ENCODE results near the gene MYL7.

Gene MYL7

GRCh38 chr7:44153948-44154335, 12.8 kb upstream of the MYL7 start:
- no peak for TF ChIP-seq CTCF (IDR thresholded peaks at IDR 0.05; ENCODE audit: borderline replicate concordance, extremely low read depth, low read length, poor library complexity, severe bottlenecking)
- no peak for TF ChIP-seq EZH2 (IDR thresholded peaks at IDR 0.05; ENCODE audit: borderline replicate concordance, low read depth, low read length, severe bottlenecking)
- ATAC-seq (ENCODE audit: insufficient read depth, low read depth): no peak

GRCh38 chr7:44152971-44153947, 12.1 kb upstream of the MYL7 start:
- H3K27me3 ChIP-seq (ENCODE audit: insufficient read depth, low read length, poor library complexity): no peaks in the 10 kb centered on the region
- no peaks in the 10 kb centered on the region for H4K20me1 ChIP-seq (ENCODE audit: insufficient read depth, low read length)
- no peak overlapping the region for H3K9ac ChIP-seq (ENCODE audit: low read depth, low read length)
- TF ChIP-seq EZH2 (IDR thresholded peaks at IDR 0.05; ENCODE audit: borderline replicate concordance, low read depth, low read length, severe bottlenecking) (no peak), CTCF (IDR thresholded peaks at IDR 0.05; ENCODE audit: borderline replicate concordance, extremely low read depth, low read length, poor library complexity, severe bottlenecking) (peak; percentile 6)
- H3K4me2 ChIP-seq (ENCODE audit: insufficient read depth, low read length): no peak overlapping the region
- DNase-seq: no peak
- H3K9me3 ChIP-seq (ENCODE audit: insufficient read depth, low read length, severe bottlenecking): no peaks in the 10 kb centered on the region
- no peaks in the 10 kb centered on the region for H3K4me1 ChIP-seq (ENCODE audit: insufficient read depth, low read length)
- H3K27ac ChIP-seq (ENCODE audit: low read length): no peak overlapping the region
- ATAC-seq (ENCODE audit: insufficient read depth, low read depth): no peak
- H3K4me3 ChIP-seq (ENCODE audit: low read depth in 1 of 2, low read length in 2 of 2): no peak overlapping the region
- no peaks in the 10 kb centered on the region for H3K79me2 ChIP-seq (ENCODE audit: insufficient read depth, low read length)
- H2AFZ ChIP-seq (ENCODE audit: low read depth, low read length): no peak overlapping the region
- H3K36me3 ChIP-seq (ENCODE audit: insufficient read depth, low read length): no peaks in the 10 kb centered on the region

More at GRCh38 chr7:44153948-44154335, 12.8 kb upstream of the MYL7 start:
- no peaks in the 10 kb centered on the region for H3K4me1 ChIP-seq (ENCODE audit: insufficient read depth, low read length)
- no peaks in the 10 kb centered on the region for H3K36me3 ChIP-seq (ENCODE audit: insufficient read depth, low read length)
- no peaks in the 10 kb centered on the region for H3K27me3 ChIP-seq (ENCODE audit: insufficient read depth, low read length, poor library complexity)
- H3K4me2 ChIP-seq (ENCODE audit: insufficient read depth, low read length): no peak overlapping the region
- H3K27ac ChIP-seq (ENCODE audit: low read length): no peak overlapping the region
- H4K20me1 ChIP-seq (ENCODE audit: insufficient read depth, low read length): no peaks in the 10 kb centered on the region
- no peak overlapping the region for H2AFZ ChIP-seq (ENCODE audit: low read depth, low read length)
- no peaks in the 10 kb centered on the region for H3K79me2 ChIP-seq (ENCODE audit: insufficient read depth, low read length)
- no peak overlapping the region for H3K9ac ChIP-seq (ENCODE audit: low read depth, low read length)
- no peak for DNase-seq
- no peaks in the 10 kb centered on the region for H3K9me3 ChIP-seq (ENCODE audit: insufficient read depth, low read length, severe bottlenecking)
- H3K4me3 ChIP-seq (ENCODE audit: low read depth in 1 of 2, low read length in 2 of 2): no peak overlapping the region

GRCh38 chr7:44151956-44152355, 10.8 kb upstream of the MYL7 start:
- TF ChIP-seq CTCF (IDR thresholded peaks at IDR 0.05; ENCODE audit: borderline replicate concordance, extremely low read depth, low read length, poor library complexity, severe bottlenecking) (no peak), EZH2 (IDR thresholded peaks at IDR 0.05; ENCODE audit: borderline replicate concordance, low read depth, low read length, severe bottlenecking) (no peak)
- no peaks in the 10 kb centered on the region for H3K9me3 ChIP-seq (ENCODE audit: insufficient read depth, low read length, severe bottlenecking)
- DNase-seq: no peak

More at GRCh38 chr7:44151956-44152355, 10.8 kb upstream of the MYL7 start:
- Histone ChIP-seq H3K36me3 (ENCODE audit: insufficient read depth, low read length) (no peaks in the 10 kb centered on the region), H3K9ac (ENCODE audit: low read depth, low read length) (no peak overlapping the region), H3K27ac (ENCODE audit: low read length) (no peak overlapping the region), H3K27me3 (ENCODE audit: insufficient read depth, low read length, poor library complexity) (no peaks in the 10 kb centered on the region), H3K4me3 (ENCODE audit: low read depth in 1 of 2, low read length in 2 of 2) (no peak overlapping the region), H2AFZ (ENCODE audit: low read depth, low read length) (no peak overlapping the region), H3K4me2 (ENCODE audit: insufficient read depth, low read length) (no peak overlapping the region), H4K20me1 (ENCODE audit: insufficient read depth, low read length) (no peaks in the 10 kb centered on the region), H3K79me2 (ENCODE audit: insufficient read depth, low read length) (no peaks in the 10 kb centered on the region), H3K4me1 (ENCODE audit: insufficient read depth, low read length) (no peaks in the 10 kb centered on the region)
- no peak for ATAC-seq (ENCODE audit: insufficient read depth, low read depth)
